K562 (cell line): ENCODE results near the gene PRR36. TPM values are rescaled to one million over a fixed set of nuclear protein-coding genes. Genes with fewer than 3 reads are reported as not detected.

ENCODE experiments used
- ATAC-seq: fragments of 200-7000 bp; cut with Tn5 transposase; 3 replicates; pipeline ENCODE4 v1.9.1; 2020; ENCODE audit warnings: moderate library complexity
- BruUV-seq: library from RNA; stranded (reverse); fragments of 400-500 nt; replicated peaks from 2 replicates; lab custom pipeline; 2021; lab: Mats Ljungman, UMichigan
- CTCF ChIA-PET: fragments of 300-600 bp; formaldehyde crosslinking; extraction: SDS; loops from one replicate; lab custom pipeline; 2021; ENCODE audit warnings: low intra/inter-chr PET ratio; lab: Yijun Ruan, JAX
- POLR2A ChIA-PET: fragments of 300-600, 350-650 bp; sonication (Branson Sonifier 250); formaldehyde crosslinking; extraction: SDS; loops from one replicate; lab custom pipeline; 2021; ENCODE audit warnings: antibody characterized with exemption, inconsistent platforms; lab: Yijun Ruan, JAX
- DNase-seq, 4 experiments: peaks; one replicate each; pipeline versions ENCODE4 v3.0.0 to v3.0.0-alpha.2; 2011 to 2018; ENCODE audit warnings: low spot score in 3 of 4, mixed read lengths in 3 of 4; ENCODE audit errors: extremely low read depth in 1 of 4
- FAIRE-seq: peaks from 2 replicates; lab custom pipeline; 2011; peaks lifted over from hg19 to GRCh38; lab: Jason Lieb, UNC
- H2AFZ ChIP-seq: 2 replicates; pipeline ENCODE4 v1.6.0; 2011; ENCODE audit warnings: low read depth, low read length, control low read depth, inconsistent platforms
- H3K27ac ChIP-seq: fragments of 200-600 bp; 3 replicates; pipeline ENCODE4 v1.8.0; 2011; ENCODE audit warnings: low read depth, mild to moderate bottlenecking, control low read depth, inconsistent platforms, low read length, moderate library complexity, mixed read lengths; ENCODE audit errors: extremely low read depth
- H3K27me3 ChIP-seq, 2 experiments: fragments of 300-600 bp in 1 of 2; 2 replicates in 1 of 2; 3 replicates in 1 of 2; pipeline versions ENCODE4 v1.6.0 to v1.8.0; 2011; ENCODE audit warnings: inconsistent platforms in 2 of 2, low read length in 2 of 2, mild to moderate bottlenecking in 1 of 2, mixed read lengths in 1 of 2, moderate library complexity in 1 of 2; ENCODE audit not compliant: control insufficient read depth in 2 of 2, insufficient read depth in 2 of 2
- H3K36me3 ChIP-seq: fragments of 300-600 bp; 3 replicates; pipeline ENCODE4 v1.8.0; 2011; ENCODE audit warnings: mild to moderate bottlenecking, low read length, inconsistent platforms; ENCODE audit not compliant: control insufficient read depth, insufficient read depth
- H3K4me1 ChIP-seq, 2 experiments: fragments of 200-600 bp in 1 of 2; replicated peaks in 1 of 2; 2 replicates in 1 of 2; 3 replicates in 1 of 2; pipeline versions ENCODE4 v1.5.1 to v1.8.0; 2011; ENCODE audit warnings: inconsistent platforms in 2 of 2, low read length in 2 of 2, mild to moderate bottlenecking in 1 of 2, mixed read lengths in 1 of 2, moderate library complexity in 1 of 2; ENCODE audit not compliant: control insufficient read depth in 2 of 2, insufficient read depth in 2 of 2
- H3K4me2 ChIP-seq: 2 replicates; pipeline ENCODE4 v1.6.1; 2011; ENCODE audit warnings: low read length, control low read depth, inconsistent platforms, mixed read lengths; ENCODE audit not compliant: insufficient read depth
- H3K4me3 ChIP-seq: fragments of 200-600 bp; sonication (generic), shearing (Covaris generic); 2 replicates; pipeline ENCODE4 v1.5.1; 2016; ENCODE audit warnings: control low read depth, inconsistent platforms
- H3K79me2 ChIP-seq: fragments of 200-600 bp; 3 replicates; pipeline ENCODE4 v1.8.0; 2011; ENCODE audit warnings: low read length, inconsistent platforms; ENCODE audit not compliant: control insufficient read depth, insufficient read depth
- H3K9ac ChIP-seq, 2 experiments: 2 replicates each; pipeline versions ENCODE4 v1.6.0 to v1.6.1; 2011; ENCODE audit warnings: low read depth in 2 of 2, low read length in 2 of 2, control low read depth in 1 of 2, inconsistent platforms in 1 of 2, mild to moderate bottlenecking in 1 of 2, mixed read lengths in 1 of 2; ENCODE audit not compliant: insufficient read depth in 1 of 2
- H3K9me1 ChIP-seq: one replicate; pipeline ENCODE4 v1.6.0; 2011; ENCODE audit warnings: inconsistent platforms, mild to moderate bottlenecking, low read length, moderate library complexity; ENCODE audit not compliant: control insufficient read depth, insufficient read depth
- H3K9me3 ChIP-seq: replicated peaks from 2 replicates; pipeline ENCODE4 v1.5.1; 2011; ENCODE audit warnings: low read depth, low read length, inconsistent platforms; ENCODE audit not compliant: control insufficient read depth, insufficient read depth
- H4K20me1 ChIP-seq: replicated peaks from 2 replicates; pipeline ENCODE4 v1.6.1; 2011; ENCODE audit warnings: low read length, inconsistent platforms, mixed read lengths; ENCODE audit not compliant: control insufficient read depth, insufficient read depth
- EGR1 ChIP-seq: fragments of 450-650 bp; conservative IDR thresholded peaks from 2 replicates; pipeline ENCODE4 v1.6.1; 2017; ENCODE audit warnings: mild to moderate bottlenecking
- NUFIP1 ChIP-seq: fragments of 450-650 bp; IDR thresholded peaks from 2 replicates; pipeline ENCODE4 v1.6.1; 2018; ENCODE audit not compliant: partially characterized antibody
- ZNF146 ChIP-seq: IDR thresholded peaks from one replicate; pipeline ENCODE4 v1.6.1; 2018; ENCODE audit warnings: missing compliant biosample characterization; ENCODE audit not compliant: unreplicated experiment
- WGBS: fragments of 100-300 bp; shearing (Covaris generic); methylation state at CpG from one replicate; pipeline ENCODE4 v1.1.6; 2016; ENCODE audit warnings: low coverage, mixed read lengths; ENCODE audit not compliant: insufficient coverage; ENCODE audit errors: missing lambda C conversion rate; 5-methylcytosine and 5-hydroxymethylcytosine counted together
- in situ Hi-C: fragments of 300-500 bp; cut with MboI; formaldehyde crosslinking; loops from 4 replicates; pipeline ENCODE4 v1.15.0; 2018; ENCODE audit warnings: inconsistent platforms, mixed read lengths
- intact Hi-C: fragments of 100-400 bp; cut with micrococcal nuclease; formaldehyde crosslinking; loops from 2 replicates; pipeline ENCODE4 v1.14.2; 2022
- polyA plus RNA-seq, 8 experiments: library from polyadenylated mRNA; depleted of rRNA in 4 of 8; stranded (reverse) in 5 of 8; unstranded in 3 of 8; fragments of >200 nt; fragmentation: Nextera tagmentation in 2 of 8; fragmentation: Illumina TruSeq in 1 of 8; extraction: Ambion mirVana in 2 of 8; extraction: Trizol in 1 of 8; gene quantifications; 2 replicates each; pipeline versions ENCODE4 v1.2.1 to v1.2.3, GENCODE V29; 2011 to 2014; ENCODE audit warnings: inconsistent platforms in 1 of 8, missing spikeins in 1 of 8
- total RNA-seq, 7 experiments: library from RNA; depleted of rRNA in 6 of 7; stranded (reverse); fragments of >200 nt in 6 of 7; fragmentation: Illumina TruSeq in 2 of 7; extraction: Trizol in 2 of 7; gene quantifications; 2 replicates each; pipeline versions ENCODE4 v1.2.1 to v1.2.3, GENCODE V29; 2011 to 2021; ENCODE audit warnings: low replicate concordance in 1 of 7

Gene PRR36
- total and polyA plus RNA-seq, 9 of the 15 experiments (the other 6 are each of a cell fraction or from before 2014, with no cell fraction given), result 0.05 to 0.42 (median 0.06) TPM; not detected in 6

GRCh38 chr19:7874897-7875273, 695 bp upstream of the PRR36 start:
- no TSS peak for BruUV-seq
- CTCF ChIA-PET, result interaction anchor here (0.6 kb wide), 1 partner anchor 21 kb away, joined by 3 read pairs; no protein-coding TSS in a partner anchor
- Histone ChIP-seq H3K27ac (no peak overlapping the region), H3K4me3 (no peak overlapping the region), H3K4me2 (no peak overlapping the region; the same call in 1 of the 2 replicates), H3K9ac (no peak overlapping the region), H3K79me2 (no peaks in the 10 kb centered on the region), H3K36me3 (no peaks in the 10 kb centered on the region), H3K4me1 (peaks cover 17 to 64% of the 10 kb centered on the region in 2 experiments; a peak in 4 of 5 replicates), H4K20me1 (peaks cover 13% of the 10 kb centered on the region), H3K27me3 (no peaks in the 10 kb centered on the region; a peak in 1 of 5 replicates), H3K9me1 (no peaks in the 10 kb centered on the region), H3K9me3 (no peaks in the 10 kb centered on the region), H2AFZ (no peak overlapping the region)
- ATAC-seq (no peak), FAIRE-seq (no peak), DNase-seq (no peak)
- WGBS, result 65% methylated on average over 11 of the region's 12 CpGs
- POLR2A ChIA-PET, result no interaction called here
- intact Hi-C loops, result loop anchor here (5.0 kb wide), 1 partner anchor 47 kb away; the partner anchor contains the start of gene SNAPC2
- no peak for TF ChIP-seq ZNF146 (CRISPR knock-in tag)
- in situ Hi-C loops, result no loop called here

DNA sequence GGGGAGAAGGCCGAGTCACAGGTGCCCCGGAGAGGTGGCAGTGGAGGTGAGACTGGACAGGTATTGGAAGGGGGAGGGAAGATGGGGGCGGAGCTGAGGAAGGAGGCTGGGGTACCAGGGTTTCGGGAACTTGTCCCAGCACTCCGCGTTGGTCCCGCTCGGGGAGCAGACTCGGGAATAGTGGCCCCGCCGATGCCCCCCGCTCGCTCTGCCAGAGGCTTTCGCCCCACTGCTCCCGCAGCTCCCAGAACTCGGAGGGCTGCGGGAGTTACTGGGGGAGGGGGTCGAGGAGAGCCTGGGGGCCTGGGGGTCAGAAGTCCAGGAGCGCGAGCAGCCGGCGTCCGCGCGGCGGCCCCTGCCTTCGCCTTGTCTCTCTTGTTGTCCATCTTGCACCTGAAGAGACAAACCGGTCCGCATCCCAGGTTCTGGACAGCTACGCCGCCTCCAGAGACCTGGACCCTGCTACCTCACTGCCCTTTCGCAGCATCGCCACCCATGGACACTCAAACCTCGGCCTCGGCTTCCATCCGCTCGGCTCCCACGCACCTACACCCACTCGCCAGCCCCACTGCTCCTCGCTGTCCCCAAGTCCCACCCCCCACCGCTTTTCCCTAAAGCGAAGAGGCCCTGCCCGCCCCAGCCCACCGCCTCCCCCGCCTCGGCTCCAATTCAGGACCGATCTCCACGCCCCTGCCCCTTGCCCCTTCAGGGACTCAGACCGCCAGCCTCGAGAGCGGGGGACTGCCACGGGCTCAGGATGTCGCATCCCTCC, 700 bp downstream of the PRR36 start:
- in situ Hi-C loops (no loop called here), intact Hi-C loops (loop anchor here (5.0 kb wide), 1 partner anchor 49 kb away; the partner anchor contains the start of gene SNAPC2)
- peak overlapping the region in 1 of 2 experiments; percentile 67; a peak in 1 of 4 replicates for H3K9ac ChIP-seq
- no peaks in the 10 kb centered on the region; a peak in 1 of 5 replicates for H3K27me3 ChIP-seq
- POLR2A ChIA-PET, result interaction anchor here (0.9 kb wide), 1 partner anchor 15 kb away, joined by 3 read pairs; the partner anchor contains the start of gene LRRC8E
- WGBS, result 74% methylated on average over 14 of the region's 53 CpGs
- DNase-seq (no peak), ATAC-seq (no peak), FAIRE-seq (no peak)
- H3K27ac ChIP-seq, result no peak overlapping the region
- BruUV-seq, result no TSS peak
- no peaks in the 10 kb centered on the region for H3K9me3 ChIP-seq
- H3K9me1 ChIP-seq, result no peaks in the 10 kb centered on the region
- CTCF ChIA-PET, result no interaction called here
- H3K79me2 ChIP-seq, result no peaks in the 10 kb centered on the region
- H3K36me3 ChIP-seq, result no peaks in the 10 kb centered on the region
- TF ChIP-seq NUFIP1 (no peak), EGR1 (peak; percentile 56)
- H3K4me2 ChIP-seq, result peak overlapping the region; percentile 46; the same call in 1 of the 2 replicates
- peak overlapping the region; percentile 31 for H3K4me3 ChIP-seq
- peaks cover 14 to 64% of the 10 kb centered on the region in 2 experiments; a peak in 4 of 5 replicates for H3K4me1 ChIP-seq
- peak overlapping the region; percentile 55; the same call in 1 of the 2 replicates for H2AFZ ChIP-seq
- H4K20me1 ChIP-seq, result peaks cover 13% of the 10 kb centered on the region
